A549 (cell line): Measurements from ENCODE around the gene PDE6G. TPM values are rescaled to one million over a fixed set of nuclear protein-coding genes. Genes with fewer than 3 reads are reported as not detected.

ENCODE experiments used
- ATOH8 ChIP-seq: fragments of 250-450 bp; sonication (Bioruptor Pico); IDR thresholded peaks from 2 replicates; pipeline ENCODE4 v1.5.0; 2020; ENCODE audit warnings: low read depth, mild to moderate bottlenecking, moderate library complexity
- CBX2 ChIP-seq: fragments of 200-600 bp; sonication (generic); IDR thresholded peaks from 2 replicates; pipeline ENCODE4 v1.6.1; 2016; ENCODE audit warnings: low read depth, mild to moderate bottlenecking, borderline replicate concordance
- ESRRA ChIP-seq: fragments of 150-350 bp; IDR thresholded peaks from 2 replicates; pipeline ENCODE4 v1.6.1; 2014; ENCODE audit warnings: mild to moderate bottlenecking, low read length, borderline replicate concordance
- FOSL2 ChIP-seq, 2 experiments: fragments of 450-650 bp in 1 of 2; fragments of >200 bp in 1 of 2; sonication (Bioruptor Twin) in 1 of 2; formaldehyde crosslinking; IDR thresholded peaks; 2 replicates each; pipeline versions ENCODE4 v1.5.0 to v1.6.1; 2016 to 2020; ENCODE audit warnings: mild to moderate bottlenecking in 1 of 2, moderate library complexity in 1 of 2
- FOXS1 ChIP-seq: fragments of 250-450 bp; sonication (Bioruptor Pico); IDR thresholded peaks from 2 replicates; pipeline ENCODE4 v1.5.0; 2020; ENCODE audit warnings: mild to moderate bottlenecking, moderate library complexity
- GATA3 ChIP-seq: IDR thresholded peaks from 2 replicates; pipeline ENCODE4 v1.6.1; 2012; ENCODE audit warnings: borderline replicate concordance
- HDAC2 ChIP-seq: fragments of 200-600 bp; sonication (generic); IDR thresholded peaks from 2 replicates; pipeline ENCODE4 v1.6.1; 2016
- HOXA7 ChIP-seq: fragments of 250-450 bp; sonication (Bioruptor Pico); IDR thresholded peaks from 2 replicates; pipeline ENCODE4 v1.5.0; 2020; ENCODE audit warnings: mild to moderate bottlenecking, moderate library complexity
- HOXB13 ChIP-seq: fragments of 250-450 bp; sonication (Bioruptor Pico); IDR thresholded peaks from 2 replicates; pipeline ENCODE4 v1.5.0; 2020; ENCODE audit warnings: low read depth, mild to moderate bottlenecking, moderate library complexity
- JUN ChIP-seq, 2 experiments: fragments of >200 bp; sonication (Bioruptor Twin); formaldehyde crosslinking; IDR thresholded peaks; 2 replicates in 1 of 2; 3 replicates in 1 of 2; pipeline ENCODE4 v1.6.1; 2016 to 2017
- KDM1A ChIP-seq: fragments of 200-600 bp; sonication (generic); IDR thresholded peaks from 2 replicates; pipeline ENCODE4 v1.6.1; 2016; ENCODE audit warnings: low read depth, mild to moderate bottlenecking
- MAFK ChIP-seq: fragments of 450-650 bp; IDR thresholded peaks from 2 replicates; pipeline ENCODE4 v1.6.1; 2014; ENCODE audit not compliant: partially characterized antibody
- MYC ChIP-seq: IDR thresholded peaks from 2 replicates; pipeline ENCODE4 v1.6.1; 2012; ENCODE audit warnings: mild to moderate bottlenecking, inconsistent platforms, low read length, improper control_type of control experiment, borderline replicate concordance
- NFE2L2 ChIP-seq: fragments of 150-350 bp; conservative IDR thresholded peaks from 2 replicates; pipeline ENCODE4 v1.6.1; 2014; ENCODE audit warnings: low read length
- PBX3 ChIP-seq: IDR thresholded peaks from 2 replicates; pipeline ENCODE4 v1.6.1; 2012
- PHF8 ChIP-seq: fragments of 200-600 bp; sonication (generic); IDR thresholded peaks from 2 replicates; pipeline ENCODE4 v1.6.1; 2016; ENCODE audit warnings: low read depth, mild to moderate bottlenecking, antibody characterized with exemption, moderate library complexity, borderline replicate concordance
- RARB ChIP-seq: fragments of 250-450 bp; sonication (Bioruptor Pico); IDR thresholded peaks from 2 replicates; pipeline ENCODE4 v1.8.0; 2021; ENCODE audit warnings: mild to moderate bottlenecking, moderate library complexity
- RCOR1 ChIP-seq: fragments of 150-350 bp; IDR thresholded peaks from 2 replicates; pipeline ENCODE4 v1.6.1; 2014; ENCODE audit warnings: antibody characterized with exemption, low read length, low read depth
- RFX5 ChIP-seq: fragments of 450-650 bp; IDR thresholded peaks from 2 replicates; pipeline ENCODE4 v1.7.1; 2014; ENCODE audit warnings: antibody characterized with exemption, mild to moderate bottlenecking, moderate library complexity
- SMC3 ChIP-seq: fragments of >200 bp; sonication (Bioruptor Twin); formaldehyde crosslinking; IDR thresholded peaks from 3 replicates; pipeline ENCODE4 v1.6.1; 2018; ENCODE audit warnings: inconsistent platforms
- SREBF2 ChIP-seq: fragments of 450-650 bp; IDR thresholded peaks from 2 replicates; pipeline ENCODE4 v1.6.1; 2014; ENCODE audit warnings: mild to moderate bottlenecking, moderate library complexity
- ZC3H11A ChIP-seq: fragments of 450-650 bp; IDR thresholded peaks from 2 replicates; pipeline ENCODE4 v1.6.1; 2014; ENCODE audit warnings: antibody characterized with exemption, mild to moderate bottlenecking
- ZNF302 ChIP-seq: fragments of 250-450 bp; sonication (Bioruptor Pico); IDR thresholded peaks from 2 replicates; pipeline ENCODE4 v1.9.0; 2021; ENCODE audit warnings: inconsistent platforms, mild to moderate bottlenecking, moderate library complexity
- ZSCAN20 ChIP-seq: fragments of 250-450 bp; sonication (Bioruptor Pico); IDR thresholded peaks from 2 replicates; pipeline ENCODE4 v1.8.0; 2022; ENCODE audit warnings: mild to moderate bottlenecking, moderate library complexity
- polyA plus RNA-seq, 4 experiments: library from polyadenylated mRNA; depleted of rRNA in 3 of 4; stranded (reverse); fragments of >200 nt; fragmentation: RNase III in 1 of 4; extraction: RNeasy Plus Mini Kit Qiagen cat#74134 plus additional on column Dnase treatment in 1 of 4; gene quantifications; 2 replicates in 3 of 4; 3 replicates in 1 of 4; pipeline ENCODE4 v1.2.3, GENCODE V29; 2011 to 2017
- TF ChIP-seq, protein P1 (sequence below): fragments of >200 bp; sonication (Bioruptor Twin); formaldehyde crosslinking; IDR thresholded peaks from 3 replicates; pipeline ENCODE4 v1.6.1; 2016

Gene PDE6G
- polyA plus RNA-seq, 2 of the 4 experiments (the other 2 are of a cell fraction), result 1.2 TPM

- TF ChIP-seq PBX3 (peak; percentile 82), SMC3 (0 out of 3 replicates have a peak, but pooled peaks have one; percentile 11), ZC3H11A (no peak), HOXA7 (CRISPR knock-in tag) (no peak), CBX2 (no peak), FOXS1 (0 out of 2 replicates have a peak, but pooled peaks have one; percentile 17), MAFK (no peak), FOSL2 (IDR thresholded peaks at IDR 0.05) (no peak), FOSL2 (CRISPR knock-in tag; IDR thresholded peaks at IDR 0.05) (no peak; the same call in 1 of the 2 replicates), KDM1A (no peak), HDAC2 (no peak), NFE2L2 (no peak), ZSCAN20 (CRISPR knock-in tag) (no peak), JUN (IDR thresholded peaks at IDR 0.05) (peak; percentile 73 to 98; a peak in 4 of 5 replicates), RFX5 (no peak), RARB (CRISPR knock-in tag) (no peak), HOXB13 (CRISPR knock-in tag) (no peak), PHF8 (peak; percentile 82), RCOR1 (no peak), SREBF2 (no peak), GATA3 (peak; percentile 64), ESRRA (peak; percentile 30; the same call in 1 of the 2 replicates), ATOH8 (CRISPR knock-in tag) (no peak), ZNF302 (CRISPR knock-in tag) (no peak), MYC (peak; percentile 78; the same call in 1 of the 2 replicates)
- TF ChIP-seq, protein P1, sequence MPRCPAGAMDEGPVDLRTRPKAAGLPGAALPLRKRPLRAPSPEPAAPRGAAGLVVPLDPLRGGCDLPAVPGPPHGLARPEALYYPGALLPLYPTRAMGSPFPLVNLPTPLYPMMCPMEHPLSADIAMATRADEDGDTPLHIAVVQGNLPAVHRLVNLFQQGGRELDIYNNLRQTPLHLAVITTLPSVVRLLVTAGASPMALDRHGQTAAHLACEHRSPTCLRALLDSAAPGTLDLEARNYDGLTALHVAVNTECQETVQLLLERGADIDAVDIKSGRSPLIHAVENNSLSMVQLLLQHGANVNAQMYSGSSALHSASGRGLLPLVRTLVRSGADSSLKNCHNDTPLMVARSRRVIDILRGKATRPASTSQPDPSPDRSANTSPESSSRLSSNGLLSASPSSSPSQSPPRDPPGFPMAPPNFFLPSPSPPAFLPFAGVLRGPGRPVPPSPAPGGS, result peak; percentile 51; the same call in 2 of the 3 replicates
These were observed 46.8 kb upstream of the PDE6G start, which contains the start of gene MRPL12 (continued) for GRCh38 chr17:81702934-81703746.
